Spleen (tissue), 11 donors: Measurements from ENCODE around the gene GIPC2. TPM values are rescaled to one million over a fixed set of nuclear protein-coding genes. Genes with fewer than 3 reads are reported as not detected.

Source experiments
- DNase-seq: peaks from one replicate; pipeline ENCODE4 v3.0.0-alpha.2; 2020
- H3K27ac ChIP-seq, 8 donors: fragments of 200-600 bp; sonication (generic) in 7 of 8; 1 replicate in 4 of 8; 2 replicates in 4 of 8; pipeline versions ENCODE4 v1.5.0 to v1.8.0; 2016 to 2021; ENCODE audit warnings: inconsistent platforms in 4 of 8, mild to moderate bottlenecking in 4 of 8, moderate library complexity in 1 of 8
- H3K27me3 ChIP-seq, 7 donors: fragments of 200-600 bp; sonication (generic) in 6 of 7; replicated peaks in 1 of 7; 1 replicate in 4 of 7; 2 replicates in 3 of 7; pipeline versions ENCODE4 v1.5.0 to v1.8.0; 2016 to 2021; ENCODE audit warnings: inconsistent platforms in 3 of 7, mild to moderate bottlenecking in 1 of 7
- H3K36me3 ChIP-seq, 6 donors: fragments of 200-600 bp; sonication (generic) in 5 of 6; 1 replicate in 4 of 6; 2 replicates in 2 of 6; pipeline versions ENCODE4 v1.5.0 to v1.8.0; 2016 to 2021; ENCODE audit warnings: inconsistent platforms in 2 of 6
- H3K4me1 ChIP-seq, 6 donors: fragments of 200-600 bp; sonication (generic) in 5 of 6; 1 replicate in 3 of 6; 2 replicates in 3 of 6; pipeline versions ENCODE4 v1.5.0 to v1.8.0; 2016 to 2021; ENCODE audit warnings: inconsistent platforms in 3 of 6
- H3K4me3 ChIP-seq, 8 donors: fragments of 200-600 bp; sonication (generic) in 7 of 8; 1 replicate in 4 of 8; 2 replicates in 4 of 8; pipeline versions ENCODE4 v1.5.0 to v1.8.0; 2016 to 2021; ENCODE audit warnings: inconsistent platforms in 4 of 8, mild to moderate bottlenecking in 4 of 8, moderate library complexity in 2 of 8
- H3K9me3 ChIP-seq, 8 donors: fragments of 200-600 bp; sonication (generic) in 7 of 8; 1 replicate in 4 of 8; 2 replicates in 4 of 8; pipeline versions ENCODE4 v1.5.0 to v1.8.0; 2016 to 2021; ENCODE audit warnings: inconsistent platforms in 4 of 8
- CTCF ChIP-seq, 11 experiments: fragments of 200-600 bp in 7 of 11; fragments of 450-650 bp in 4 of 11; sonication (generic) in 4 of 11; IDR thresholded peaks in 8 of 11; conservative IDR thresholded peaks in 3 of 11; 1 replicate in 7 of 11; 2 replicates in 4 of 11; pipeline versions ENCODE4 v1.4.0 to v1.8.0; 2016 to 2021; ENCODE audit warnings: antibody characterized with exemption in 11 of 11, inconsistent platforms in 4 of 11, mild to moderate bottlenecking in 1 of 11
- POLR2A ChIP-seq, 3 donors: fragments of 450-650 bp; IDR thresholded peaks; one replicate each; pipeline ENCODE4 v1.5.1; 2017; ENCODE audit warnings: antibody characterized with exemption in 3 of 3, mild to moderate bottlenecking in 1 of 3
- POLR2AphosphoS5 ChIP-seq, 3 donors: sonication (generic); formaldehyde crosslinking; IDR thresholded peaks; one replicate each; pipeline ENCODE4 v1.5.1; 2017; ENCODE audit warnings: antibody characterized with exemption in 3 of 3
- WGBS, 5 donors: extraction: QIAGEN DNeasy Blood & Tissue Kit in 3 of 5; methylation state at CpG; one replicate each; pipeline versions ENCODE4 v1.1.5 to v1.1.7; 2013 to 2018; 5-methylcytosine and 5-hydroxymethylcytosine counted together
- intact Hi-C: fragments of 100-400 bp; cut with DNase I; formaldehyde crosslinking; loops from one replicate; pipeline ENCODE4 v1.15.0; 2023; ENCODE audit warnings: low total_unique reads
- polyA plus RNA-seq, 3 donors: library from polyadenylated mRNA; stranded (reverse); fragments of 200-250 nt; gene quantifications; one replicate each; pipeline ENCODE4 v1.2.1, GENCODE V29; 2013
- total RNA-seq, 7 donors: library from RNA; depleted of rRNA in 3 of 7; stranded (reverse); fragments of >200 nt in 3 of 7; fragmentation: NEBNext Ultra II Directional in 4 of 7; extraction: Animal tissue kit (Norgen Biotek cat#: 25700) in 4 of 7; gene quantifications; one replicate each; pipeline versions ENCODE4 v1.1.0 to v1.2.1, GENCODE V29; 2016 to 2021
- donor health status: healthy with polysubstance abuse.
- donor health status: DM: no; HTN: no; CAD: no; lungs with moderate emphysema.
- donor health status: DM: no; HTN: no; CAD: no.
- donor health status: Bipolar disorder and iron deficiency.
- donor health status: healthy.
- donor health status: DM: no; HTN: no; CAD: no.
- donor health status: DM: yes; HTN: yes; CAD: no.

GIPC2 gene
- total and polyA plus RNA-seq, 10 donors, result 5.5 to 49.9 (median 41.1) TPM

GRCh38 chr1:78121710-78122109 is 75.9 kb downstream of the GIPC2 start:
- 64 to 73% (median 70%) methylated on average over 2 of the region's 2 CpGs for WGBS, 5 donors
- TF ChIP-seq POLR2A (IDR thresholded peaks at IDR 0.05), result no peak
- no peak for TF ChIP-seq POLR2AphosphoS5 (IDR thresholded peaks at IDR 0.05)
- TF ChIP-seq CTCF (IDR thresholded peaks at IDR 0.05 in 8 of 11, conservative IDR thresholded peaks at IDR 0.05 in 3 of 11), result no peak
- no peak overlapping the region for H3K4me3 ChIP-seq
- H3K4me1 ChIP-seq, result no peaks in the 10 kb centered on the region
- intact Hi-C loops, result loop anchor here (5.0 kb wide), 1 partner anchor 159 kb away; no protein-coding TSS in a partner anchor
- H3K36me3 ChIP-seq, result peaks cover 0 to 11% (median 0%) of the 10 kb centered on the region in 6 donors
- DNase-seq, result no peak
- no peak overlapping the region for H3K27ac ChIP-seq
- no peaks in the 10 kb centered on the region for H3K9me3 ChIP-seq
- no peaks in the 10 kb centered on the region for H3K27me3 ChIP-seq

- WGBS, 5 donors, result 58 to 85% (median 59%) methylated on average over 5 of the region's 5 CpGs
- Histone ChIP-seq H3K4me1 (no peaks in the 10 kb centered on the region), H3K27me3 (no peaks in the 10 kb centered on the region), H3K4me3 (no peak overlapping the region), H3K36me3 (peaks cover 0 to 11% (median 0%) of the 10 kb centered on the region in 6 donors), H3K9me3 (no peaks in the 10 kb centered on the region), H3K27ac (no peak overlapping the region)
- TF ChIP-seq CTCF (IDR thresholded peaks at IDR 0.05 in 8 of 11, conservative IDR thresholded peaks at IDR 0.05 in 3 of 11), result no peak
- no peak for TF ChIP-seq POLR2AphosphoS5 (IDR thresholded peaks at IDR 0.05)
- TF ChIP-seq POLR2A (IDR thresholded peaks at IDR 0.05), result no peak
- no peak for DNase-seq
- intact Hi-C loops, result loop anchor here (5.0 kb wide), 1 partner anchor 160 kb away; no protein-coding TSS in a partner anchor
Observed at GRCh38 chr1:78122389-78122788, 76.6 kb downstream of the GIPC2 start.

GRCh38 chr1:78126506-78126905 is 80.7 kb downstream of the GIPC2 start:
- DNase-seq, result no peak
- Histone ChIP-seq H3K4me1 (no peaks in the 10 kb centered on the region), H3K4me3 (no peak overlapping the region), H3K36me3 (no peaks in the 10 kb centered on the region), H3K9me3 (no peaks in the 10 kb centered on the region), H3K27ac (no peak overlapping the region), H3K27me3 (no peaks in the 10 kb centered on the region)
- WGBS, 5 donors, result 74 to 87% (median 84%) methylated on average over 3 of the region's 3 CpGs
- TF ChIP-seq POLR2AphosphoS5 (IDR thresholded peaks at IDR 0.05) (no peak), POLR2A (IDR thresholded peaks at IDR 0.05) (no peak), CTCF (IDR thresholded peaks at IDR 0.05 in 8 of 11, conservative IDR thresholded peaks at IDR 0.05 in 3 of 11) (no peak)
- intact Hi-C loops, result no loop called here

GRCh38 chr1:78132174-78132947 is 86.6 kb downstream of the GIPC2 start:
- intact Hi-C loops, result no loop called here
- no peak overlapping the region for H3K4me3 ChIP-seq
- 62 to 88% (median 80%) methylated on average over 3 of the region's 3 CpGs for WGBS, 5 donors

More at GRCh38 chr1:78132174-78132947, 86.6 kb downstream of the GIPC2 start:
- TF ChIP-seq POLR2A (IDR thresholded peaks at IDR 0.05) (no peak), POLR2AphosphoS5 (IDR thresholded peaks at IDR 0.05) (no peak), CTCF (IDR thresholded peaks at IDR 0.05 in 8 of 11, conservative IDR thresholded peaks at IDR 0.05 in 3 of 11) (no peak)
- H3K9me3 ChIP-seq, result no peaks in the 10 kb centered on the region
- H3K27ac ChIP-seq, result no peak overlapping the region
- H3K4me1 ChIP-seq, result no peaks in the 10 kb centered on the region
- H3K36me3 ChIP-seq, result no peaks in the 10 kb centered on the region
- no peak for DNase-seq
- H3K27me3 ChIP-seq, result no peaks in the 10 kb centered on the region
